ENCODE results near the gene PABPC1L. TPM values are rescaled to one million over a fixed set of nuclear protein-coding genes. Genes with fewer than 3 reads are reported as not detected.

The PABPC1L gene
- total RNA-seq, 1 experiment from 2014 or later = 83.5 TPM

- no peaks in the 10 kb centered on the region for H3K27me3 Mint-ChIP-seq (ENCODE audit: low read depth)
- H3K79me2 ChIP-seq (ENCODE audit: insufficient read depth, low read length) = peaks cover 7% of the 10 kb centered on the region; the same call in 1 of the 2 replicates
- WGBS (ENCODE audit: extremely low coverage, insufficient read length, low lambda C conversion rate) = no CpG with 5 or more reads among the region's 5 CpGs
These were observed 5.5 kb upstream of the PABPC1L start for GRCh38 chr20:44904377-44904776.

More at GRCh38 chr20:44904377-44904776, 5.5 kb upstream of the PABPC1L start:
- Histone ChIP-seq H3K27me3 (ENCODE audit: insufficient read depth, low read length) (no peaks in the 10 kb centered on the region), H2AFZ (ENCODE audit: low read length) (no peak overlapping the region), H3T11ph (ENCODE audit: low read length) (no peak overlapping the region), H3K23me2 (ENCODE audit: insufficient read length, low read depth, low read length, poor library complexity, severe bottlenecking) (peaks cover under 1% of the 10 kb centered on the region), H3K9me3 (ENCODE audit: control insufficient read depth, low read depth, low read length) (no peaks in the 10 kb centered on the region), H3K56ac (ENCODE audit: insufficient read length, low read depth, low read length) (no peak overlapping the region), H3K18ac (ENCODE audit: insufficient read length, low read depth, low read length) (no peak overlapping the region), H3K9ac (ENCODE audit: extremely low read depth, insufficient read length, low read length) (no peak overlapping the region), H2AK5ac (ENCODE audit: insufficient read length, low read length) (no peak overlapping the region), H2BK120ac (ENCODE audit: low read depth, low read length, poor library complexity, severe bottlenecking) (no peak overlapping the region), H3K27ac (ENCODE audit: insufficient read length, low read depth, low read length) (no peak overlapping the region), H4K20me1 (ENCODE audit: control insufficient read depth, insufficient read depth, insufficient read length) (no peaks in the 10 kb centered on the region), H2BK12ac (ENCODE audit: insufficient read length, low read depth, low read length) (no peak overlapping the region), H2BK15ac (ENCODE audit: low read depth, low read length) (no peak overlapping the region), H3K79me1 (ENCODE audit: insufficient read depth, low read depth, low read length, poor library complexity, severe bottlenecking) (peaks cover 5% of the 10 kb centered on the region), H2BK5ac (ENCODE audit: insufficient read length, low read length) (no peak overlapping the region), H4K5ac (ENCODE audit: insufficient read length, low read depth, low read length) (no peak overlapping the region), H3K14ac (ENCODE audit: insufficient read depth, low read length) (no peak overlapping the region), H3K4me1 (ENCODE audit: insufficient read depth, low read length) (peaks cover 4% of the 10 kb centered on the region; the same call in 1 of the 2 replicates), H3K4ac (ENCODE audit: low read depth, low read length) (no peak overlapping the region), H3K4me2 (ENCODE audit: insufficient read depth, insufficient read length, low read length) (no peak overlapping the region), H4K8ac (replicated peaks; ENCODE audit: insufficient read length, low read depth, low read length) (no peak overlapping the region), H3K23ac (ENCODE audit: insufficient read length, low read depth, low read length) (no peak overlapping the region), H4K91ac (ENCODE audit: insufficient read length, low read depth, low read length) (no peak overlapping the region), H2BK20ac (ENCODE audit: low read depth, low read length, poor library complexity, severe bottlenecking) (no peak overlapping the region)
- TF ChIP-seq CTCF (conservative IDR thresholded peaks at IDR 0.05) = no peak
- Mint-ChIP-seq H3K9me3 (no peaks in the 10 kb centered on the region), H3K27ac (no peak overlapping the region), H3K4me1 (peaks cover 8 to 12% of the 10 kb centered on the region in 2 experiments), H3K4me3 (no peak overlapping the region), H3K36me3 (ENCODE audit: insufficient read depth in 1 of 3, low read depth in 3 of 3) (peaks cover 25 to 75% (median 67%) of the 10 kb centered on the region in 3 experiments)
- DNase-seq = no peak
